ENCODE measurements around the gene DYNC2I2.
A peak's percentile ranks its signal among the peaks of the same experiment; 100 is the strongest.
"Not testable (repeated sequence)": the region's sequence is repeated elsewhere in the genome, so short reads cannot be mapped to it uniquely, and the experiment has no call there.

The DYNC2I2 gene

GRCh38 chr9:128685636-128686489, 29.2 kb upstream of the DYNC2I2 start:
- DNase-seq: peak; percentile 62

GRCh38 chr9:128684325-128685199, 27.9 kb upstream of the DYNC2I2 start:
- peak; percentile 80 for DNase-seq

- no peak for DNase-seq
Observed at GRCh38 chr9:128684065-128684324, 27.3 kb upstream of the DYNC2I2 start.

GRCh38 chr9:128683340-128684064, 26.9 kb upstream of the DYNC2I2 start:
- peak; percentile 35 for DNase-seq

GRCh38 chr9:128677794-128678193, 21.1 kb upstream of the DYNC2I2 start:
- DNase-seq: no peak

GRCh38 chr9:128675382-128675781, 18.7 kb upstream of the DYNC2I2 start:
- DNase-seq: no peak

GRCh38 chr9:128669786-128670185, 13.1 kb upstream of the DYNC2I2 start:
- DNase-seq: no peak

GRCh38 chr9:128666481-128666941, 9.9 kb upstream of the DYNC2I2 start:
- not testable (repeated sequence) for DNase-seq

- no peak for DNase-seq
Observed at GRCh38 chr9:128657796-128658195, 1.1 kb upstream of the DYNC2I2 start.

- no peak for DNase-seq
Observed at GRCh38 chr9:128657344-128657704, 677 bp upstream of the DYNC2I2 start.

GRCh38 chr9:128654481-128654880, 2.2 kb downstream of the DYNC2I2 start:
- DNase-seq: no peak

GRCh38 chr9:128653908-128654307, 2.7 kb downstream of the DYNC2I2 start:
- DNase-seq: no peak

GRCh38 chr9:128651798-128652197, 4.8 kb downstream of the DYNC2I2 start:
- DNase-seq: no peak

- DNase-seq: peak; percentile 77
Observed at GRCh38 chr9:128648206-128648605, 8.4 kb downstream of the DYNC2I2 start.

GRCh38 chr9:128643519-128644300, 12.9 kb downstream of the DYNC2I2 start:
- no peak for DNase-seq

GRCh38 chr9:128642675-128643245, 13.9 kb downstream of the DYNC2I2 start:
- DNase-seq: no peak

GRCh38 chr9:128640603-128641002, 16.0 kb downstream of the DYNC2I2 start:
- DNase-seq: no peak

GRCh38 chr9:128638580-128638979, 18.1 kb downstream of the DYNC2I2 start:
- DNase-seq: no peak

GRCh38 chr9:128637656-128638055, 19.0 kb downstream of the DYNC2I2 start:
- no peak for DNase-seq

- DNase-seq: no peak
Observed at GRCh38 chr9:128636556-128637530, 19.8 kb downstream of the DYNC2I2 start.

GRCh38 chr9:128636024-128636390, 20.6 kb downstream of the DYNC2I2 start:
- no peak for DNase-seq
